Sigmoid colon (tissue), 3 donors: ENCODE measurements around the gene SHC1.

Source experiments
- CTCF ChIP-seq, 4 experiments: fragments of 450-650 bp in 3 of 4; fragments of 200-600 bp in 1 of 4; IDR thresholded peaks; one replicate each; pipeline ENCODE4 v1.5.1; 2016 to 2019; ENCODE audit warnings: antibody characterized with exemption in 4 of 4, mild to moderate bottlenecking in 3 of 4, moderate library complexity in 2 of 4
- POLR2A ChIP-seq, 2 donors: fragments of 450-650 bp; IDR thresholded peaks; one replicate each; pipeline ENCODE4 v1.6.1; 2016; ENCODE audit warnings: antibody characterized with exemption in 2 of 2, mild to moderate bottlenecking in 2 of 2, moderate library complexity in 2 of 2

- no peak for TF ChIP-seq CTCF (IDR thresholded peaks at IDR 0.05)
- TF ChIP-seq POLR2A (IDR thresholded peaks at IDR 0.05): no peak
Observed at GRCh38 chr1:154938604-154939399, 31.7 kb downstream of the SHC1 start.
